Right cardiac atrium (tissue), 5 donors: ENCODE results near the gene MYO16. TPM values are rescaled to one million over a fixed set of nuclear protein-coding genes. Genes with fewer than 3 reads are reported as not detected.

Source experiments
- ATAC-seq, 2 donors: fragments of 200-7000 bp; cut with Tn5 transposase; one replicate each; pipeline versions ENCODE4 v1.8.0 to v1.9.1; 2020; ENCODE audit warnings: moderate library complexity in 2 of 2, mild to moderate bottlenecking in 1 of 2
- DNase-seq, 3 donors: peaks; one replicate each; pipeline ENCODE4 v3.0.0-alpha.2; 2020
- H3K27ac ChIP-seq: one replicate; pipeline ENCODE4 v1.5.1; 2013; ENCODE audit warnings: mild to moderate bottlenecking, low read length, control low read depth, moderate library complexity
- H3K27me3 ChIP-seq: one replicate; pipeline ENCODE4 v1.6.1; 2013; ENCODE audit not compliant: control insufficient read depth, insufficient read depth
- H3K4me1 ChIP-seq: one replicate; pipeline ENCODE4 v1.6.1; 2013; ENCODE audit warnings: low read length; ENCODE audit not compliant: control insufficient read depth, insufficient read depth
- H3K4me3 ChIP-seq: one replicate; pipeline ENCODE4 v1.5.1; 2013; ENCODE audit warnings: low read length, control low read depth
- H3K9me3 ChIP-seq: one replicate; pipeline ENCODE4 v1.6.1; 2013; ENCODE audit warnings: low read length; ENCODE audit not compliant: control insufficient read depth
- WGBS: extraction: QIAGEN DNeasy Blood & Tissue Kit; methylation state at CpG from one replicate; pipeline ENCODE4 v1.1.7; 2013; 5-methylcytosine and 5-hydroxymethylcytosine counted together
- intact Hi-C, 4 donors: fragments of 100-400 bp; cut with DNase I; formaldehyde crosslinking; loops; one replicate each; pipeline versions ENCODE4 v1.11.0 to v1.14.0; 2022 to 2023
- polyA plus RNA-seq: library from polyadenylated mRNA; stranded (reverse); fragments of 200-250 nt; gene quantifications from one replicate; pipeline ENCODE4 v1.2.3, GENCODE V29; 2013
- total RNA-seq, 4 donors: library from RNA; stranded (reverse); fragmentation: NEBNext Ultra II Directional; extraction: Animal tissue kit (Norgen Biotek cat#: 25700); gene quantifications; one replicate each; pipeline ENCODE4 v1.2.1, GENCODE V29; 2021
- donor health status: healthy with polysubstance abuse.
- donor health status: DM: no; HTN: yes; CAD: no.
- donor health status: DM: no; HTN: no; CAD: no.
- donor health status: DM: no; HTN: yes; CAD: no; lungs with severe emphysema.
- donor health status: DM: yes; HTN: yes; CAD: no.

Gene MYO16
- total and polyA plus RNA-seq, 5 donors: 0.82 to 5.9 (median 1.6) TPM

- Histone ChIP-seq H3K27me3 (no peaks in the 10 kb centered on the region), H3K27ac (no peak overlapping the region), H3K4me3 (no peak overlapping the region), H3K4me1 (no peaks in the 10 kb centered on the region), H3K9me3 (no peaks in the 10 kb centered on the region)
- DNase-seq (no peak), ATAC-seq (no peak)
- intact Hi-C loops: loop anchor here in 3 of 4 donors (10.0 kb wide), 3 partner anchors 188 to 958 kb away; partner anchors contain the start of gene IRS2 (in 3 of the 3)
- 85% methylated on average over 4 of the region's 4 CpGs for WGBS
Measured at GRCh38 chr13:109146393-109146792, 517.0 kb downstream of the MYO16 start.

DNA sequence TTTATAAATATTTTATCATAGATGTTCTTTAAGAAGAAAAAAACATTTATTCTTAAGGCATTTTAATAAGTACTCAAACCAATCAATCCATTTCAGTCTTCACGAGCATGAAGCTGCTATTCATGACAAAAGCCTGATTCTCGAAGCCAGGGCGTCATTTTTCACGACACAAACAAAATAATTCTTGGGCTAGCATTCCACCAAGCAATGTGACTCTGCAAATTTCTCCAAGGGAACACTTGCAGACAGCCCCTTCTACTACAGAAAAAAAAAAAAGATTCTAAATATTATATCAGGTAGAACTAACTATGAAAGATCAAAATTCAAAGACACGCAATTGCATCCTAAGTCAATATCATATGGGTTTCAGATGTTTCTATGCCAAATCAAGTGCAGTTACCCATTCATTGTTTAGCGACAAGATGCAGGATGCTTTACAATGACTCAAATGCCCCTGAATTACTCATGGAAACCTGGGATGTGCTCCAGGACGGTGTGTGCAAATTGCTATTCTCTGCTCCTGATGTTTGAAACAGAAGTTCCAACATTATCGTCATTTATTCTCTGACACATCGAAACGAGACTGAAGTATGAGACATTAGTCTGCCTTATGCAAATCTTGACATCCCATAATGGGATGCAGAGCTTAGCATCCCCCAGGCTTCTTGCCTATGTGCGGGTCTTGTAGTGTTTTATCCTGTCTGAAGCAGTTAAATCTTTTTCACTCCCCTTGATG, 517.7 kb downstream of the MYO16 start:
- Histone ChIP-seq H3K27ac (no peak overlapping the region), H3K9me3 (no peaks in the 10 kb centered on the region), H3K4me3 (no peak overlapping the region), H3K27me3 (no peaks in the 10 kb centered on the region), H3K4me1 (no peaks in the 10 kb centered on the region)
- no peak for ATAC-seq
- 80% methylated on average over 11 of the region's 11 CpGs for WGBS
- intact Hi-C loops: loop anchor here in 3 of 4 donors (10.0 kb wide), 3 partner anchors 188 to 958 kb away; partner anchors contain the start of gene IRS2 (in 3 of the 3)
- DNase-seq: no peak

DNA sequence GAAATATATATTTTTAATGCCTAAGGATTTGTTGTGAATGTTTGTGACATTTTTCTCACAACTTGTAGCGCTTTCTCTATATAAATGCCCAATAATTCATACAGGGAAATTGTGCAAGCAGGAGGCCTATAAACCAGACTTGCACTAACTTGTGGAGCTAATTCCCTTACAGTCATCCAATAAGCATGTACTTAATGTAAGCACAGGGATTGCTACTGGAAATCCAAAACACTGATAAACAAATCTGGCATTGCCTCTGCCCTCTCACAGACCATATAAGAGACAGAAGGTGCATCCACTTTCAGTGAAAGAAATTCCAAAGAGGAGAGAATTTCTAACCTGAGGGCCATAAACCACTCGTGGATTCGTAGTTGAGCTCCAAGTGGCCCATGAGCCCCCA, 518.8 kb downstream of the MYO16 start:
- intact Hi-C loops: loop anchor here in 3 of 4 donors (10.0 kb wide), 3 partner anchors 187 to 957 kb away; partner anchors contain the start of gene IRS2 (in 3 of the 3)
- H3K4me3 ChIP-seq: no peak overlapping the region
- 90% methylated on average over 3 of the region's 3 CpGs for WGBS
- no peak overlapping the region for H3K27ac ChIP-seq
- no peaks in the 10 kb centered on the region for H3K27me3 ChIP-seq
- DNase-seq (no peak), ATAC-seq (no peak)
- no peaks in the 10 kb centered on the region for H3K9me3 ChIP-seq
- H3K4me1 ChIP-seq: no peaks in the 10 kb centered on the region

- Histone ChIP-seq H3K27ac (no peak overlapping the region), H3K4me1 (no peaks in the 10 kb centered on the region), H3K9me3 (no peaks in the 10 kb centered on the region), H3K27me3 (no peaks in the 10 kb centered on the region), H3K4me3 (no peak overlapping the region)
- ATAC-seq (no peak), DNase-seq (no peak)
- intact Hi-C loops: no loop called here
Measured at GRCh38 chr13:109150696-109151095, 521.3 kb downstream of the MYO16 start.

DNA sequence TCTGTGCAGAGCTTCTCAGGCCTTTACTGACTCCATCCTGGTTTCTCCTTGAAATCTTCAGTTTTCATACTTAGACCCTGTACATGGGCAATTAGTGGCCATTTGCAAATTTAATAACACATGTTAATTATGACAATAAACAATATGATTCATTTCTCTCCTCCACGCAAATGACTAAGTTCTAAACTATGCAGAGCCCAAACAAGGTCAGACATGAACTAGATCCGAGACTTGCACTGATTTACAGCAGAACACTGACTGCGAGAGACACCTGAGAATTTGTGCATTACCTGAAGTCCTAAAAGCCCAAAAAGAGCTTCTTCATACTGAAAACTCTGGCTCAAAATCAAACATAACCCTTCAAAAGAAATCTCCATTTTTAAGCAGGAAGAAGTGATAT, 521.8 kb downstream of the MYO16 start:
- H3K27me3 ChIP-seq: no peaks in the 10 kb centered on the region
- 90% methylated on average over 3 of the region's 3 CpGs for WGBS
- H3K27ac ChIP-seq: no peak overlapping the region
- no peaks in the 10 kb centered on the region for H3K4me1 ChIP-seq
- intact Hi-C loops: no loop called here
- H3K4me3 ChIP-seq: no peak overlapping the region
- H3K9me3 ChIP-seq: no peaks in the 10 kb centered on the region
- ATAC-seq: no peak
- no peak for DNase-seq

- no peaks in the 10 kb centered on the region for H3K4me1 ChIP-seq
- no peak overlapping the region for H3K4me3 ChIP-seq
- ATAC-seq: no peak
- no peaks in the 10 kb centered on the region for H3K9me3 ChIP-seq
- intact Hi-C loops: no loop called here
- DNase-seq: no peak
- no peak overlapping the region for H3K27ac ChIP-seq
- 73% methylated on average over 5 of the region's 5 CpGs for WGBS
- H3K27me3 ChIP-seq: no peaks in the 10 kb centered on the region
Measured at GRCh38 chr13:109151696-109152095, 522.3 kb downstream of the MYO16 start.

GRCh38 chr13:109152311-109152820, 523.0 kb downstream of the MYO16 start:
- no peaks in the 10 kb centered on the region for H3K9me3 ChIP-seq
- DNase-seq (no peak), ATAC-seq (no peak)
- H3K27me3 ChIP-seq: no peaks in the 10 kb centered on the region
- H3K4me3 ChIP-seq: no peak overlapping the region
- 67% methylated on average over 9 of the region's 9 CpGs for WGBS
- no peak overlapping the region for H3K27ac ChIP-seq
- intact Hi-C loops: no loop called here
- no peaks in the 10 kb centered on the region for H3K4me1 ChIP-seq

GRCh38 chr13:109152941-109153340, 523.5 kb downstream of the MYO16 start:
- Histone ChIP-seq H3K27ac (no peak overlapping the region), H3K4me1 (no peaks in the 10 kb centered on the region), H3K27me3 (no peaks in the 10 kb centered on the region), H3K9me3 (no peaks in the 10 kb centered on the region), H3K4me3 (no peak overlapping the region)
- ATAC-seq (no peak), DNase-seq (no peak)
- WGBS: 93% methylated on average over 10 of the region's 10 CpGs
- intact Hi-C loops: no loop called here

- H3K4me1 ChIP-seq: no peaks in the 10 kb centered on the region
- intact Hi-C loops: no loop called here
- 69% methylated on average over 8 of the region's 8 CpGs for WGBS
- H3K27ac ChIP-seq: no peak overlapping the region
- no peak overlapping the region for H3K4me3 ChIP-seq
- peak in 1 of 3 donors; percentile 36 for DNase-seq
- H3K27me3 ChIP-seq: no peaks in the 10 kb centered on the region
- ATAC-seq: peak in 1 of 2 donors; percentile 34
- no peaks in the 10 kb centered on the region for H3K9me3 ChIP-seq
Measured at GRCh38 chr13:109154146-109154545, 524.7 kb downstream of the MYO16 start.

- H3K27ac ChIP-seq: no peak overlapping the region
- no peak for ATAC-seq
- DNase-seq: no peak
- WGBS: 44% methylated on average over 8 of the region's 8 CpGs
- no peaks in the 10 kb centered on the region for H3K27me3 ChIP-seq
- no peaks in the 10 kb centered on the region for H3K4me1 ChIP-seq
- intact Hi-C loops: no loop called here
- no peak overlapping the region for H3K4me3 ChIP-seq
- no peaks in the 10 kb centered on the region for H3K9me3 ChIP-seq
Measured at GRCh38 chr13:109154546-109154945, 525.1 kb downstream of the MYO16 start.

DNA sequence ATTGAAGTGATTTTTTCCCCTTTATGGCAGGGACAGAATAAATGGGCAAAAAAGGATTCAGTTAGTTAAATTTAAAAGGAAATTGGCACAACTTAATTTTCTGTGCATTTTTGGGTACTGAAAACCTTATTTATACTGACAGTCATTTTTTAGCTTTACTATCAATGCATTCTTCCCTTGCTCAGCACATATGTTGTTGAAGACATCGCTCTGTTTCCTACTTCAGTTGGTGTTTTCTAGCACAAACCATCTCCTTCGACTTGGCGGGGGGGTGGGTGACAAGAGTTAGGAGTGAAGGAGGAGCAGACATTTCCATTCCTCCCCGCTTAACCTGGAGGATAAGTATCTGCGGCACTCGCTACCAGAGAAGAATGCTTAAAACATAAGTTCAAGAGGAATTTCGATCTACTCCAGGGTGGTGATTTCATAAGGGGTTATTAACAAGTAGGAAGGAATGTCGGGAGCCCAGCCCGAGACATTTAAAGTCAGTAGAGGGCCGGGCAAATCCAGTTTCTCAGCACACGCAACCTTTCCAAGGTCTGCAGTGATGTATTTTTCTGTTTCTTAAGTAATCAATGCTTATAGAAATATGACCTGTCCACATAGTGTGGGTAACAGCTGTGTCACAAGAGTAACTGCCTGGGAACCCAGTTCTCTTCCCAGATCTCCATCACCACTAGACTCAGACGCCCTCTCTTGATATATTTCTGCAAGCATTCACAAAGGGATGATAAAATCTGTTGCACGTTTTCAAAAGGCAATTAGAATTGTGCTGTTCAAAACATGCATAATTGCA, 525.8 kb downstream of the MYO16 start:
- intact Hi-C loops: no loop called here
- H3K9me3 ChIP-seq: no peaks in the 10 kb centered on the region
- no peak overlapping the region for H3K4me3 ChIP-seq
- H3K4me1 ChIP-seq: no peaks in the 10 kb centered on the region
- no peak for DNase-seq
- 80% methylated on average over 13 of the region's 13 CpGs for WGBS
- no peaks in the 10 kb centered on the region for H3K27me3 ChIP-seq
- ATAC-seq: no peak
- H3K27ac ChIP-seq: no peak overlapping the region
